OCI-LY3 (cell line): Measurements from ENCODE around the gene NBPF11.
A peak's percentile ranks its signal among the peaks of the same experiment; 100 is the strongest.

Experiments used
- H2AFZ ChIP-seq: fragments of 200-600, 300-600 bp; shearing (Covaris generic); 2 replicates; pipeline ENCODE4 v1.6.0; 2014; ENCODE audit warnings: antibody characterized with exemption, low read depth, low read length
- H3K27ac ChIP-seq: fragments of 200-600, 300-600 bp; sonication (generic); 2 replicates; pipeline ENCODE4 v1.5.1; 2014; ENCODE audit warnings: mild to moderate bottlenecking, low read length, moderate library complexity, mixed read lengths
- H3K27me3 ChIP-seq: fragments of 200-600, 300-600 bp; sonication (generic); 2 replicates; pipeline ENCODE4 v1.6.1; 2014; ENCODE audit warnings: low read depth, low read length, mixed read lengths
- H3K36me3 ChIP-seq: fragments of 200-600, 300-600 bp; sonication (generic); replicated peaks from 2 replicates; pipeline ENCODE3; 2014; ENCODE audit warnings: low read depth, low read length, mixed read lengths
- H3K4me1 ChIP-seq: fragments of 300-600, 200-600 bp; sonication (generic); 2 replicates; pipeline ENCODE4 v1.6.1; 2014; ENCODE audit warnings: low read length, mixed read lengths
- H3K4me2 ChIP-seq: fragments of 200-600, 300-600 bp; sonication (generic); 2 replicates; pipeline ENCODE4 v1.6.1; 2014; ENCODE audit warnings: low read length, mixed read lengths
- H3K4me3 ChIP-seq: fragments of 300-600, 200-600 bp; sonication (generic); 2 replicates; pipeline ENCODE4 v1.5.1; 2014; ENCODE audit warnings: antibody characterized with exemption, mild to moderate bottlenecking, low read length, moderate library complexity
- H3K79me2 ChIP-seq: fragments of 300-600, 200-600 bp; shearing (Covaris generic); 2 replicates; pipeline ENCODE4 v1.6.1; 2014; ENCODE audit warnings: mild to moderate bottlenecking, low read length, mixed read lengths
- H3K9ac ChIP-seq: fragments of 300-600, 200-600 bp; shearing (Covaris generic); 2 replicates; pipeline ENCODE4 v1.6.0; 2014; ENCODE audit warnings: mild to moderate bottlenecking, low read length, moderate library complexity
- H3K9me3 ChIP-seq: fragments of 200-600, 300-600 bp; shearing (Covaris generic); 2 replicates; pipeline ENCODE4 v1.6.1; 2014; ENCODE audit warnings: low read length, mixed read lengths; ENCODE audit not compliant: insufficient read depth
- H4K20me1 ChIP-seq: fragments of 200-600, 300-600 bp; sonication (generic); 2 replicates; pipeline ENCODE4 v1.6.1; 2016; ENCODE audit warnings: low read length, mixed read lengths; ENCODE audit not compliant: insufficient read depth
- EZH2phosphoT487 ChIP-seq: fragments of 200-600 bp; shearing (Covaris generic); IDR thresholded peaks from 2 replicates; pipeline ENCODE4 v1.6.1; 2018; ENCODE audit warnings: antibody characterized with exemption, mixed run types, low read depth
- TF ChIP-seq, protein P1 (sequence below): fragments of 200-600, 300-600 bp; sonication (generic); IDR thresholded peaks from 2 replicates; pipeline ENCODE4 v1.5.1; 2014; ENCODE audit warnings: antibody characterized with exemption, low read length, low read depth

Gene NBPF11

DNA sequence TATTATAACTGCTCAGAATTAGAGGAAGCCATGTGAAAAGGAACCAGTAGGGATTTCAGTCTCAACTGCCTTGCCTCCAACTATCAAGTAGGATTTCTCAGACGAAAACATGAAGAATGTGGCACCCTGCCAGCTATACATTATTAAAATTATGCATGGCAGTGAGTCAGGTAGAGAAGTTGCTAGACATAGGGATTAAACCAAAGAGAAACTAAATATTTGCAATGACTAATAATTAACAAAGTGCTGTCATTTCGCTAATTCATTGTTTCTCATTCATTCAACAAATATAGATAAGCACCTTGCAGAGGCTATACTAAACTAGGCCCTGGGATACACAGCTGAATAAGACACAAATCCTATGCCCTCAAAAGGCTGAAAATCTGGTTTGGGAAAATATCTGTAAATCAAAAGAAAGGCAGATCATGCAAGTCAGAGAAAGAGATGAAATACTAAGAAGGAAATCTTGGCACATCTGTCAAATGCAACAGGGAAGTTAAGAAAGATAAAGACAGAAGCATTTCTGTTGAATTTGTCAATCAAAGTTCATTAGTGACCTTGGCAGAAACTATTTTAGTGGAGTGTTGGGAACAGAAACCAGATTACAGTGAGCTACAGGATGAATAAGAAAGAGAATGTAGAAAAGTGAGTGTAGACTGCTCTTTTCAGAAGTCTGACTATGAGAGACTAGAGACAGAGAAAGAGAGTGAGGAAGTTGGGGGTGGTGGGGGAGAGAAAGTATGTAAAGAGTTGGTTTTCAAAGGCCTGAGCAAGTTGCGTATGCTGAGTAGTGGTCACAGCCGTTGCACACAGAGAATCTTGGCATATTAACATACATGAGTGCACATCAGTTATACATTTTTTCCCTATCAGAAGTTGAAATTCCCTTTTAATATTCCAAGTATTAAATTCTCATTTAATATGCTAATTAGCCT is 14.7 kb upstream of the NBPF11 start:
- H3K79me2 ChIP-seq, result no peaks in the 10 kb centered on the region
- H3K9ac ChIP-seq, result peak overlapping the region; percentile 60
- no peaks in the 10 kb centered on the region for H3K27me3 ChIP-seq
- H3K36me3 ChIP-seq, result no peaks in the 10 kb centered on the region
- H3K4me3 ChIP-seq, result peak overlapping the region; percentile 67
- TF ChIP-seq EZH2phosphoT487, result no peak
- TF ChIP-seq, protein P1, sequence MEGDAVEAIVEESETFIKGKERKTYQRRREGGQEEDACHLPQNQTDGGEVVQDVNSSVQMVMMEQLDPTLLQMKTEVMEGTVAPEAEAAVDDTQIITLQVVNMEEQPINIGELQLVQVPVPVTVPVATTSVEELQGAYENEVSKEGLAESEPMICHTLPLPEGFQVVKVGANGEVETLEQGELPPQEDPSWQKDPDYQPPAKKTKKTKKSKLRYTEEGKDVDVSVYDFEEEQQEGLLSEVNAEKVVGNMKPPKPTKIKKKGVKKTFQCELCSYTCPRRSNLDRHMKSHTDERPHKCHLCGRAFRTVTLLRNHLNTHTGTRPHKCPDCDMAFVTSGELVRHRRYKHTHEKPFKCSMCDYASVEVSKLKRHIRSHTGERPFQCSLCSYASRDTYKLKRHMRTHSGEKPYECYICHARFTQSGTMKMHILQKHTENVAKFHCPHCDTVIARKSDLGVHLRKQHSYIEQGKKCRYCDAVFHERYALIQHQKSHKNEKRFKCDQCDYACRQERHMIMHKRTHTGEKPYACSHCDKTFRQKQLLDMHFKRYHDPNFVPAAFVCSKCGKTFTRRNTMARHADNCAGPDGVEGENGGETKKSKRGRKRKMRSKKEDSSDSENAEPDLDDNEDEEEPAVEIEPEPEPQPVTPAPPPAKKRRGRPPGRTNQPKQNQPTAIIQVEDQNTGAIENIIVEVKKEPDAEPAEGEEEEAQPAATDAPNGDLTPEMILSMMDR, result no peak
- peaks cover 31% of the 10 kb centered on the region for H3K4me1 ChIP-seq
- H4K20me1 ChIP-seq, result no peaks in the 10 kb centered on the region
- H3K4me2 ChIP-seq, result peak overlapping the region; percentile 94
- H3K27ac ChIP-seq, result peak overlapping the region; percentile 92
- H2AFZ ChIP-seq, result no peak overlapping the region
- H3K9me3 ChIP-seq, result no peaks in the 10 kb centered on the region

DNA sequence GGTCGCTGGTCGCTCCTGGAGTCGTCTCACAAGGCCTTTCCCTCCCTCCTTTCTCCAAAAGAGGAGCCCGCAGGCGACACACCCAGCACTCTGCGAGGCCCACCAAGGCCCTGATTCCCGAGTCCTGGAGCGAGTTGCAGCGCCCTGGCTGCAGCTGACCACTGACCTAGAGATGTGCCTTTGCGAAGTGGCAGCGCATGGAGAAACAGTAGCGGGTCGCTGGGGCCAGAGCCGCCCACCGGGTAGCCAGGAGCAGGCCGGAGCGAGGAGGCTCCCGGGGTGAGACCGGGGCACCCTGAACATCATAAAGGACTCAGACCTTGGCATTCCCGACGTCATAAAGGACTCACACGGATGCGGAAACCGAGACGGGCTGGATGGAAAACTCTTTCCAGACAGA is 10.3 kb upstream of the NBPF11 start:
- peaks cover 28% of the 10 kb centered on the region for H3K4me1 ChIP-seq
- H2AFZ ChIP-seq, result no peak overlapping the region
- no peak overlapping the region for H3K4me3 ChIP-seq
- no peaks in the 10 kb centered on the region for H3K36me3 ChIP-seq
- H3K9me3 ChIP-seq, result no peaks in the 10 kb centered on the region
- no peaks in the 10 kb centered on the region for H3K79me2 ChIP-seq
- no peaks in the 10 kb centered on the region for H4K20me1 ChIP-seq
- no peak overlapping the region for H3K4me2 ChIP-seq
- H3K27ac ChIP-seq, result no peak overlapping the region
- TF ChIP-seq EZH2phosphoT487, result no peak
- TF ChIP-seq, protein P1, result no peak
- H3K9ac ChIP-seq, result no peak overlapping the region
- no peaks in the 10 kb centered on the region for H3K27me3 ChIP-seq

DNA sequence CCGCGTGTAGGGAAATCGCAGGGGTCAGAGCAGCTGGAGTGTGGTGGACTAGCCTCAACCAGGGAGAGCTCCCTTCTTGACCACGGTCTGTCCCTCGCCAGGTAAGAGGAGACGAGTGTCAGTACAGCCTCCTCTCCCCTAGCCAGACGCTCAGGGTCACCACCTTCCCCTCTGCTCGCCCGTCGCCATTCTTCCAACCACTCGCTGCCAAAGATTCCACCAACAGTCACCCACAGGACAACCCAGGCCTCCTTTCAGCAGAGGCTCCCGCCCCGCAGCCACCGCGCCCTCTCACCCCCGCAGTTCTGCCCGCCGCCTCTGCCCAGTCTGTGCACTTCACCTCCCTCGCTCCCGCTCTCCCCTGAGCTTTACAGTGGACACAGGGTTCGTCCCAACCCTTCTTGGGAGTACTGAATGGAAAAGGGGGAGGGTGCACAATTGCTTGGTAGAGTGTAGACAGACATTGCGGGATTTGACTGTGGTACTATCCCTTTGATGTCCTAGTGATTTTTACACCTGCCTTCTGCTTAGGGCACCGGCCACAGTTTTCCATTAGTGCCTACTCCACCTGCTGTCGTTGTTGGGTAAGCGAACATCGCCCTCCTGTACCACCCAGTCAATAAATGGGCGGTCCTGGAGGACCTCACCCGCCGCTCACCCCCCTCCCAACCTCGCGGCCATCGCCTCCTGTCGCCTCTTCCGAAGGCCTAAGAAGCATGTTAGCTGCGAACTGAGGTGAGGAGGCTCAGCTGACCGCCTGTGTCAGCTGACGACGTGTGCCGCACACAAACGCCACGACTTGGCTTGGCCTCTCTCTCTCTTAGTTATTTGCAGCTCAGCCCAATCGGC is 9.2 kb upstream of the NBPF11 start:
- no peak overlapping the region for H3K4me2 ChIP-seq
- H4K20me1 ChIP-seq, result no peaks in the 10 kb centered on the region
- no peak overlapping the region for H3K27ac ChIP-seq
- no peaks in the 10 kb centered on the region for H3K9me3 ChIP-seq
- H3K4me1 ChIP-seq, result peaks cover 17% of the 10 kb centered on the region
- H3K79me2 ChIP-seq, result no peaks in the 10 kb centered on the region
- no peak overlapping the region for H2AFZ ChIP-seq
- no peak overlapping the region for H3K9ac ChIP-seq
- no peaks in the 10 kb centered on the region for H3K36me3 ChIP-seq
- H3K27me3 ChIP-seq, result no peaks in the 10 kb centered on the region
- no peak overlapping the region for H3K4me3 ChIP-seq
- TF ChIP-seq EZH2phosphoT487, result no peak
- TF ChIP-seq, protein P1, result no peak
